Subcutaneous preadipocyte (primary cell): Measurements from ENCODE around the gene CLEC5A. TPM values are rescaled to one million over a fixed set of nuclear protein-coding genes. Genes with fewer than 3 reads are reported as not detected.

Source experiments
- total RNA-seq: library from RNA; depleted of rRNA; stranded (reverse); fragments of >200 nt; gene quantifications from 2 replicates; pipeline ENCODE4 v1.2.3, GENCODE V29; 2012

CLEC5A gene
- not detected in 2 replicates for total RNA-seq

DNA sequence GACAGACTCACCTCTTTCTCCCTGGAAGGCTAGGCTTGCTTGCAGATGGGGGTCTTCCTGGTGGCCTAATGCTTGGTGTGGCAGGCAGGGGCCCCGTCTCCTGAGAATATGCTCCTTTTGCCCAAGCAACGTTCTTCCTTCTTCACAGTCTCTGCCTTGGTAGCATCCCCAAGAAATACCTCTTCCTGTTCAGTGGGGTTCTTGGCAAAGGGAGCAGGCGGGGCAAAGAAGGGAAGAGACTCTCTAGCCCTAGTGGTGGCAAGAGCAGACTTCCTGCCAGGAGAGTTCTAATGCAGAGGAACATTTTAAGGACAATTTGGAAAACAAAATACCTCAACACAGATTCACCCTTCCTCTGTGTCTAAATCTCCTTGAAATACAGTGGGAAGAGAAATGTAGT lies at the start of gene CLEC5A:
Gene CLEC5A, minus strand, starts transcription at position 179 of the 400 bp plus-strand sequence. CDS start 682 bp downstream, outside the sequence.

GRCh38 chr7:141973673-141974072 lies 26.9 kb upstream of the CLEC5A start, which contains the start of gene TAS2R38:
TAS2R38 (minus strand) TSS chr7:141973773; CDS start chr7:141973689, 84 bp downstream.

DNA sequence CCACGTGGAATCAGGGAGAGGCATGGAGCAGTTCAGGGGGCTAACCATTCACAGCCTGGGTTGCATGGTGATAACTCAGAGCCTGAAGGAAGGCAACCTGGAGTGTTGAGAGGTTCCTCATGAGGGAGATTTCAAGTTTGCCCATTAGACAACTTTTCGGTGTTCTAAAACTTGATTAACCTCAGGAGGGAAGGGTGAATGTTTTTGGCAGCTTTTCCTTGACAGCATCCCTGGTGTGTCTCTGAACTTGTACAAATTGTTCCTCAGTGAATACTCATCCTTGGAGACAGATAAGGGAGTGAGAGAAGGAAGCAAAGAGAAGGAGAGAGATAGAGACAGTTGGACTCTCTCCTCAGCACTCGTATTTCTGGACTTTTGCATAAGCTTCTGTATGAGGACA lies 30.7 kb downstream of the CLEC5A start, which contains the start of gene OR9A4:
Gene OR9A4, plus strand, starts transcription at position 301 of the 400 bp plus-strand sequence. CDS start 2,477 bp downstream, outside the sequence.

Other genes starting within 250 kb of the CLEC5A start
- 4.8 and 6.3 TPM in 2 replicates for gene DENND11, start 244.8 kb downstream of the CLEC5A start, total RNA-seq
- gene WEE2, start 238.6 kb downstream of the CLEC5A start, total RNA-seq = not detected in 2 replicates
- gene SSBP1, start 208.6 kb downstream of the CLEC5A start, total RNA-seq = 115 and 118 TPM in 2 replicates
- 1.8 TPM in 2 replicates for gene TAS2R3, start 182.9 kb downstream of the CLEC5A start, total RNA-seq
- 1.4 and 1.5 TPM in 2 replicates for gene TAS2R4, start 170.3 kb downstream of the CLEC5A start, total RNA-seq
- gene TAS2R5, start 156.8 kb downstream of the CLEC5A start, total RNA-seq = 0.59 and 1.5 TPM in 2 replicates
- gene PRSS37, start 105.5 kb downstream of the CLEC5A start, total RNA-seq = not detected in 2 replicates
- not detected in 2 replicates for gene OR9A4, start 30.6 kb downstream of the CLEC5A start, total RNA-seq
- gene TAS2R38, start 26.8 kb upstream of the CLEC5A start, total RNA-seq = not detected in 2 replicates
- gene MGAM, start 48.9 kb upstream of the CLEC5A start, total RNA-seq = under 0.01 and 0.20 TPM in 2 replicates
- gene MGAM2, start 164.7 kb upstream of the CLEC5A start, total RNA-seq = not detected in 2 replicates